GOT3 (cell line): Measurements from ENCODE around the gene ZC2HC1C.
A peak's percentile ranks its signal among the peaks of the same experiment; 100 is the strongest.
"Not testable (repeated sequence)": the region's sequence is repeated elsewhere in the genome, so short reads cannot be mapped to it uniquely, and the experiment has no call there.

Source experiments
- DNase-seq: peaks from one replicate; lab custom pipeline; 2025; ENCODE audit warnings: mixed read lengths; lab: John Stamatoyannopoulos, UW

ZC2HC1C gene

DNA sequence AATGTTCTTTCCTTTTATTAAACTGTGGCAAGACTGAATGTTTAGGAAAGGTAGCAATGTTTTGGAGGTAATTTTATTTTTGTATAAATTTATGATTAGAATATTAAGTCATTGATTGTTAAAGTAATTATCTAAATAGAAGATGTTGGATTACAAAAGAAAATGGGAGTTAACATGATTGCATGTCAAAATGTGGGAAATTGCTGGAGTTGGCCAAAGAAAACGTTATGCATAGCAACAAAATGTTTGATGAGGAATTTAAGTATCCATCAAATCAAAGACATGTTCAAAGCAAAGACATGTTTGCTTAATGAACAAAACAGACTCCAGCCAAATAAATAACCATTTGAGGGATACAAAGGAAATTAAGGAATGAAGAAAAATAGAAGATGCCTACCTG, 15.0 kb upstream of the ZC2HC1C start:
- no peak for DNase-seq

DNA sequence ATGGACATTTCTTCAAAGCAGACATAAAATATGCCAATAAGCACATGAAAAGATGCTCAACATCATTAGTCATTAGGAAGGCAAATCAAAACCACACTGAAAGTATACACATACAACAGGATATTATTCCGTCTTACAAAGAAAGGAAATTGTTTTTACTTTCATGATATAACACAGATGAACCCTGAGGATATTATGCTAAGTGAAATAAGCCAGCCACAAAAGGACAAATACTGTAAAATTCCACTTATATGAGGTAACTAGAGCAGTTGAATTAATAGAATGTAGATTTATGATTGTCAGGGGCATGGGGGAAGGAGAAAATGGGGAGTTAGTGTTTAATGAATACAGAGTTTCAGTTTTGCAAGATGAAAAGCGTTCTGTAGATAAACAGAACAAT, 9.8 kb upstream of the ZC2HC1C start:
- DNase-seq: no peak

- no peak for DNase-seq
These were observed 9.0 kb upstream of the ZC2HC1C start for GRCh38 chr14:75060420-75060819.

DNA sequence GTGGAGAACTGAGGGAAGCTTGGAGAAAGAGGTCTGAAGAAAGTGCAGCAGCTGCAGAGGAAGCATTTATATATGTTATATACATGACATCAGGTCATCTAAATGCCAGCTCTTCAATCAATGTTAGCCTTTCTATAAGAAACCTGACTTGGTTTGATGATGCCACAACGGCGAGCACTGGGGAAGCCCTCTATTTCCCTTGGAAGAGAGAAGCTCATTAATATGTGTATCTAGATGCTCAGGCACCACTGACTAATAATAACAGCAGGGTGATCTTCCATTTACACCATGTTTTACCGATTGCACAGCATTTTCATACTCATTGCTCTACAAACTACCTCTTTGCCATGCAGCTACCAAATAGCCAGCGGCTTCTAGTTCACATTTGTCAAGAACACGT, 6.4 kb upstream of the ZC2HC1C start:
- DNase-seq: no peak

DNA sequence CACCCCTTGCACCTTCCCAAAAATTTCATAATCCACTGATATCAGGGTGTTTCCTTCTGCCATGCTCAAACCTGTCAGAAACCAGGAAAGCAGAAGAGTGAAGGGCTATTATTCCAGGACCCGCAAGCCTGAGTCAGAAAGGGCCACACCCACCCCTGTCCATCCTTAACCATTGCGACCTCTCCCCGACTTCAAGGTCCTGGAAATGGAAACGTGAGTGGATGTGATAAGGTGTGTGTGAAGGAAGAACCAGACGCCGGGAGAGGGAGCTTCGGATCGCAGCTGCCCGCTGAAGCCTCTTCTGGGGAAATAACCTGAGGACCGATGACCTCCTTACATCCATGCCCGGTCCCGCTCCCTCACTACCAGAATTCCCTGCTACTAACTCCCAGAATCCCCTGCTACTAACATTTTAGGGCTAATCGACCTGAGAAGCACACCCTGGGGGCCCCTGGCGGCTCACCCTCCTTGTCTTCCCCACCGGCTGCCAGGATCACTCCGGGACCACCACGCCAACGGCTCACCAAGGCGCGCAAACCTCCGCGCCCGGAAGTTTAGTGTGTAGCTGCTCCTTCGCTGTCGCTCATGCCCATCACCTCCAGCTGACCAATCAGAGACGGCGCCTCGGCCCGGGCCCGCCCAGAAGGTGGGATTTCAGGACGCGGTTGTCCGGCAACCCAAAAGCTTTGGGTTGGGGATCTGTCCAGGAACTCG, 5.8 kb upstream of the ZC2HC1C start, which contains the start of gene ACYP1:
ACYP1 (minus strand) TSS at position 534 of the 714 bp plus-strand sequence; CDS start at position 63, 471 bp downstream.
- peak; percentile 39 for DNase-seq

- DNase-seq: no peak
These were observed 5.3 kb upstream of the ZC2HC1C start for GRCh38 chr14:75064205-75064567.

- DNase-seq: no peak
These were observed 2.8 kb upstream of the ZC2HC1C start for GRCh38 chr14:75066691-75067090.

GRCh38 chr14:75067212-75067611, 2.2 kb upstream of the ZC2HC1C start:
- DNase-seq: no peak

DNA sequence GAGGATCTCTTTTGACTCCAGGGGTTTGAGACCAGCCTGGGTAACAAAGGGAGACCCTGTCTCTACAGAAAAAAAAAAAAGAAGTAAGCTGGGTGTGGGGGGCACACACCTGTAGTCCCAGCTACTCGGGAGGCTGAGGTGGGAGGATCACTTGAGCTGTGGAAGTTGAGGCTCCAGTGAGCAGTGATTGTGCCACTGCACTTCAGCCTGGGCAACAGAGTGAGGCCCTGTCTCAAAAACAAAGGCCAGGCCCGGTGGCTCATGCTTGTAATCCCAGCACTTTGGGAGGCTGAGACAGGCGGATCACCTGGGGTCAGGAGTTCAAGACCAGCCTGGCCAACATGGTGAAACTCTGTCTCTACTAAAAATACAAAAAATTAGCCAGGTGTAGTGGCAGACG, 1.7 kb upstream of the ZC2HC1C start:
- DNase-seq: not testable (repeated sequence)

- DNase-seq: no peak
These were observed 934 bp upstream of the ZC2HC1C start for GRCh38 chr14:75068294-75069120.

DNA sequence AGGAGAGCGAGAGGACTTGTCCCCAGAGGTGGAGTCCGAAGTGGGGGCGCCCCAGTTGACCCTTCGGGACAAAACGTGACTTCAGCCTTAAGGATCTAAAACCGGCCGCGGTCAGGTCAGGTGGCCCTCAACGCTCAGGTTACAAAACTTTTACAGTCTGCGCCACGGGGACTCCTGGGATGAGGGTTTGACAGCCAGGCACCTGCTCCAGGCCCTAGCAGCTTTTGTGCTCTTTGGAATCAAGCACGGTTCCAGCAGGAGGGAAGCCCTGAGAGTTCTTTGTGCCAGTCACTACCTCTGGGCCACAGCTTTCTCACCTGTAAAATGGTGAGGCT, 337 bp downstream of the ZC2HC1C start:
- DNase-seq: no peak

GRCh38 chr14:75070383-75070782, 942 bp downstream of the ZC2HC1C start:
- no peak for DNase-seq

- DNase-seq: no peak
These were observed 8.4 kb downstream of the ZC2HC1C start for GRCh38 chr14:75077794-75078193.

DNA sequence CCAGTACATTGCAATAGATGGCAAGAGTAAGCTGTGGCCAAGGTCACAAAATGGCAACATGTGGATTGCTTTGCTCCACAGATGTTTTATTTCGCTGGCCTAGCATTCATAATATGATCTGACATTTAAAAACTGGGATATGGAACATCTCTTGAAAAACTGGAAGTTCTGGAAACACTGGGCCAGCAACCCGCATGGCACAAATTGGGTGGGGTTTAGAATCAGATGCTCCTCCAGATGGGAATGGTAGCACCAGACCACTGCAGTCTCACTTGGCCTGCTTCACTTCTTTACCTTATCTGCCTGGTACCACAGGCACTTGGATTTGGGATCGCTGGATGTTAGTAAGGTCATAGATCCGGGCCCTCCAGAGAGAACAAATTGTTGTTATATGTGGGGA, 10.1 kb downstream of the ZC2HC1C start:
- DNase-seq: no peak

DNA sequence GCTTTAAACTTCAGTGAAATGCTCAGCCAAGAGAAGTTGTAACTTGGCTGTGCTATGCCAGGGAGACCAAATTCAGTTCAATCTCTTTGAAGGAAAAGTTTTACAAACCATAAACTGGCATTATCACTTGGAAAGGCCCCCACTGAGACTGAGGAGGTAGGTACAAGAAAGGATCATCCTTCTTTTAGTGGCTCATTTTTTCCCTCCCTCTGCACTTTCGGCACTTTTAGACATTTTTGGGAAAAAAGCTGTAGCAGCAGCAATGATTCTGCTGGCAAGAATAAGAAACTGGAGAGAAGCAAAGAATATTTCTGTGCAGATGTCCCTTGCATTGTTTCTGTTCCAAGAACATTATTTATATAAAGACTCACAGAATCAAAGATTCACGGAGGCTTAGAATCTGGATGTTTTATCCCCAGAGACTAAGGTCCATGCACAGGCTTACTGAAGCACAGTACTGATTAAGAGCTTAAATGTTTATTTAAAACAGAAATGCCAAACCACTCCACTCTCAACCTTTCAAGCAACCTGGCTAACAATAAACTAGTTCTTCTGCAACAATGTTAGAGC, 12.3 kb downstream of the ZC2HC1C start:
- no peak for DNase-seq

- no peak for DNase-seq
These were observed 13.8 kb downstream of the ZC2HC1C start for GRCh38 chr14:75083271-75083670.

GRCh38 chr14:75084513-75084912, 15.1 kb downstream of the ZC2HC1C start:
- no peak for DNase-seq

DNA sequence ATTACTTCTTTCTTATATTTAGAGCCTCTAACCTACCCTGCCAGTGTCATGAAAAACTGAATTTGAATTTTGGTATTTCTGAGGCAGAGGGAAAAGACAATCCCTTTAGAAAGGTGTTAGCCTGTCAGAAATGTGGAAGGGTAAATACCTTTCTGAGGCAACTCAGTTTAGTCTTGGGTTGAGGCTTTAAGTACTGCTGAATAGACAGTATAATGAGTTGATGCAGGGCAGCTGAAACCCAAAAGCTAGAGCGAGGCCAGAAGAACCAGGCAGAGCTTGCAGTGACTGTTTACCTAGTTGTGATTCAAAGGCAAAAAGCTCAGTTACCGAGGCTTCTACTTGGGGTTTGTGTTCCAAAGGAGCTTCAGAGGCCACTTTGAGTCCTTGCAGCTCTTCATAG, 18.7 kb downstream of the ZC2HC1C start:
- DNase-seq: no peak

DNA sequence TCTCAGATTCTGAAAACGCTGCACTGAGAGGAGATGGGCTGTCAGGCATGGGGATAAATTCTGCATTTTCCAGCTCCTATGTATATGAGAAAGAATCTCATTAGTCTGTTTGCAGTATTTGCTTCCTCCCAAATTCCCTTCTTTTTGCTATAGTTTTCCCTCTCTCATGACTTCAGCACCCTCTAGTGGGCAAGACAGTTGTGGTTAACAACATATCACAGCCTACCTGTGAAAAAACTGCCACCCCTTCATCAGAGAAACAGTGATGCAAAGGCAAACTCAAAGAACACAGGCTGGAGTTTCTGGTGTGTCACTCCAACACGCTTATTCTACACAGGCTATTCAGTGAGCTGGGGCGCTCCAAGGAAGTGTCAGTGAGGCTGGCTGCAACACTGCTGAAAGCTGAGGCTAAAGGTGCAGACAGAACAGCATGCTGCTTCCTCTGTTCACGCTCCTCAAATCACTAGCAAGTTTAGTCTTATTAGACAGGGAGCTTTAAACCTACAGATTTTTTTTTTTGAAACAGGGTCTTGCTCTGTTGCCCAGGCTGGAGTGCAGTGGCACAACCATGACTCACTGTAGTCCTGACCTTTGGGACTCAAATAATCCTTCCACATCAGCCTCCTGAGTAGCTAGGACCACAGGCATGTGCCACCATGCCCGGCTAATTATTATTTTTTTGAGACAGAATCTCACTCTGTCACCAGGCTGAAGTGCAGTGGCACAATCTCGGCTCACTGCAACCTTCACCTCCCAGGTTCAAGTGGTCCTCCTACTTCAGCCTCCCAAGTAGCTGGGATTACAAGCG, 19.3 kb downstream of the ZC2HC1C start:
- no peak for DNase-seq

- no peak for DNase-seq
These were observed 20.9 kb downstream of the ZC2HC1C start for GRCh38 chr14:75090353-75090752.

- no peak for DNase-seq
These were observed 21.8 kb downstream of the ZC2HC1C start for GRCh38 chr14:75091251-75091650.

- DNase-seq: no peak
These were observed 23.3 kb downstream of the ZC2HC1C start for GRCh38 chr14:75092698-75093097.
